SK-N-MC (cell line): ENCODE measurements around the gene KRT15.

Experiments used
- DNase-seq: peaks from one replicate; pipeline ENCODE4 v3.0.0-alpha.2; 2011; ENCODE audit warnings: low read depth, low spot score
- H3K27ac ChIP-seq: fragments of 200-600 bp; sonication (generic); 2 replicates; pipeline ENCODE4 v1.5.1; 2016; ENCODE audit warnings: mixed run types
- H3K36me3 ChIP-seq: fragments of 200-600 bp; sonication (generic); 2 replicates; pipeline ENCODE4 v1.6.1; 2017; ENCODE audit warnings: antibody characterized with exemption, low read length, mixed read lengths; ENCODE audit not compliant: insufficient read depth
- H3K4me3 ChIP-seq: fragments of 200-600 bp; sonication (generic); 2 replicates; pipeline ENCODE4 v1.5.1; 2016
- H3K9ac ChIP-seq: fragments of 200-600 bp; sonication (generic); 2 replicates; pipeline ENCODE4 v1.8.0; 2017; ENCODE audit warnings: mixed run types, mixed read lengths; ENCODE audit not compliant: insufficient read length
- H3K9me3 ChIP-seq: fragments of 200-600 bp; sonication (generic); 2 replicates; pipeline ENCODE4 v1.6.1; 2017; ENCODE audit warnings: low read depth, mild to moderate bottlenecking, antibody characterized with exemption, low read length, moderate library complexity, mixed read lengths
- EZH2 ChIP-seq: fragments of 200-600 bp; sonication (generic); IDR thresholded peaks from one replicate; pipeline ENCODE4 v1.6.1; 2017; ENCODE audit warnings: antibody characterized with exemption
- FOXP2 ChIP-seq: optimal IDR thresholded peaks from 2 replicates; pipeline ENCODE3; 2011; ENCODE audit warnings: mild to moderate bottlenecking, moderate library complexity; ENCODE audit not compliant: insufficient read depth; ENCODE audit errors: extremely low read length, control extremely low read depth
- POLR2AphosphoS5 ChIP-seq: IDR thresholded peaks from 2 replicates; pipeline ENCODE4 v1.6.1; 2012; ENCODE audit warnings: mild to moderate bottlenecking, low read depth, low read length, borderline replicate concordance

KRT15 gene

GRCh38 chr17:41555105-41555887, 36.6 kb upstream of the KRT15 start:
- Histone ChIP-seq H3K27ac (no peak overlapping the region; the same call in 1 of the 2 replicates), H3K9ac (no peak overlapping the region), H3K36me3 (no peaks in the 10 kb centered on the region), H3K4me3 (no peak overlapping the region), H3K9me3 (no peaks in the 10 kb centered on the region)
- TF ChIP-seq FOXP2 = no peak
- TF ChIP-seq EZH2 = no peak
- no peak for TF ChIP-seq POLR2AphosphoS5
- no peak for DNase-seq

GRCh38 chr17:41553987-41554680, 35.4 kb upstream of the KRT15 start:
- no peak for DNase-seq
- Histone ChIP-seq H3K9ac (no peak overlapping the region), H3K36me3 (no peaks in the 10 kb centered on the region), H3K9me3 (no peaks in the 10 kb centered on the region), H3K4me3 (no peak overlapping the region), H3K27ac (no peak overlapping the region)
- TF ChIP-seq EZH2 = no peak
- TF ChIP-seq POLR2AphosphoS5 = no peak
- TF ChIP-seq FOXP2 = no peak

GRCh38 chr17:41553176-41553575, 34.5 kb upstream of the KRT15 start:
- Histone ChIP-seq H3K36me3 (no peaks in the 10 kb centered on the region), H3K9me3 (no peaks in the 10 kb centered on the region), H3K9ac (no peak overlapping the region), H3K27ac (no peak overlapping the region), H3K4me3 (no peak overlapping the region)
- no peak for DNase-seq
- no peak for TF ChIP-seq EZH2
- TF ChIP-seq FOXP2 = no peak
- no peak for TF ChIP-seq POLR2AphosphoS5

GRCh38 chr17:41552455-41552854, 33.8 kb upstream of the KRT15 start:
- DNase-seq = no peak
- no peak overlapping the region for H3K9ac ChIP-seq
- no peak overlapping the region for H3K4me3 ChIP-seq
- no peak overlapping the region for H3K27ac ChIP-seq
- H3K9me3 ChIP-seq = no peaks in the 10 kb centered on the region
- no peaks in the 10 kb centered on the region for H3K36me3 ChIP-seq
- TF ChIP-seq FOXP2 (no peak), EZH2 (no peak), POLR2AphosphoS5 (no peak)

GRCh38 chr17:41551365-41551764, 32.7 kb upstream of the KRT15 start:
- H3K4me3 ChIP-seq = no peak overlapping the region
- TF ChIP-seq POLR2AphosphoS5 (no peak), FOXP2 (no peak), EZH2 (no peak)
- no peak overlapping the region for H3K27ac ChIP-seq
- no peak for DNase-seq
- no peaks in the 10 kb centered on the region for H3K36me3 ChIP-seq
- H3K9me3 ChIP-seq = no peaks in the 10 kb centered on the region
- H3K9ac ChIP-seq = no peak overlapping the region

- Histone ChIP-seq H3K9me3 (no peaks in the 10 kb centered on the region), H3K36me3 (no peaks in the 10 kb centered on the region), H3K27ac (peak overlapping the region; percentile 89), H3K4me3 (peak overlapping the region; percentile 59), H3K9ac (peak overlapping the region; percentile 38)
- DNase-seq = no peak
- TF ChIP-seq EZH2 (no peak), POLR2AphosphoS5 (no peak), FOXP2 (no peak)
These were observed 30.9 kb upstream of the KRT15 start for GRCh38 chr17:41549596-41550039.

DNA sequence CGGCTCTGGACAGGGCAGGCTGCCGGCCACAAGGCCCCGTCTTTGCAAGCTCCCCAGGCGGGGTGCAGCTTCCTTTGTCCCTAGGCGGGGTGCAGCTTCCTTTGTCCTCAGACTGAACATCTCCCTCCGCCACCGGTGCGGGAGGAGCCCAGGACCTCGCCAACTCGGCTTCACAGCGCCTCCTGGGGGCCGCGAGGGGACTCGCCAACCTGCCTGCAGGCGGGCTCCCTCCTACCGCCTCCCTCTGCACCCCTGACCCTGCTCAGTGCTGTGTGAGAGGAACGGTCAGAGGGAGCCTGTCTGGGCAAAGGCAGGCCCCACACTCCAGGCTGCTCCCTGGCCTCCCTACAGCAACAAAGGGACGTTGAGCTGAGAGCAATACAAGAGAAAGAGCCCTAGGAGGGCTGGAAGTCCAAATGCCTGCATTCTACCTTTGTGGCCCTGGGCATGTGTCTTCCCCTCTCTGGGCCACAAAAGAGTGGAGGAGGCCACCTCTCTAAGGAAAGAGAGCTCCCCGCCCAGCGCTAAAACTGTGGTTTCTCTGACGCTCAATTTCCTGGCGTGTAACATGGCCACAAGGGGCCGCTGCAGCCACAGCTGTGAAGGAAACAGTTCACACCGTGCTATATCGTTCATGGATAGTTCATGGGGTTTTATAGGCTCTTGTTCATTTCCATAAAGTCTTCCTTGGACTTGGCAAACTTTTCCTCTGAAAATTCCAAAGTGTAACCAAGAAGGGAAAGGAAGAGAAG, 30.3 kb upstream of the KRT15 start:
- peak; percentile 69 for DNase-seq
- no peak for TF ChIP-seq POLR2AphosphoS5
- TF ChIP-seq FOXP2 = no peak
- TF ChIP-seq EZH2 = no peak
- Histone ChIP-seq H3K9me3 (no peaks in the 10 kb centered on the region), H3K9ac (peak overlapping the region; percentile 54), H3K4me3 (peak overlapping the region; percentile 59), H3K36me3 (no peaks in the 10 kb centered on the region), H3K27ac (peak overlapping the region; percentile 89)
